Middle frontal gyrus (tissue), 1 donor: ENCODE data around the gene NAV2.

Experiments
- DNase-seq: peaks from one replicate; pipeline ENCODE4 v3.0.0-alpha.2; 2015; ENCODE audit warnings: low spot score; ENCODE audit errors: extremely low spot score

Gene NAV2

GRCh38 chr11:19970944-19971343 is 258.3 kb downstream of the NAV2 start:
- no peak for DNase-seq

GRCh38 chr11:19972091-19972490 is 259.5 kb downstream of the NAV2 start:
- no peak for DNase-seq

- no peak for DNase-seq
Measured at GRCh38 chr11:19972651-19973050, 260.0 kb downstream of the NAV2 start.

GRCh38 chr11:19973136-19973635 is 260.5 kb downstream of the NAV2 start:
- no peak for DNase-seq

GRCh38 chr11:19974886-19975285 is 262.2 kb downstream of the NAV2 start:
- no peak for DNase-seq

GRCh38 chr11:19975414-19975990 is 262.9 kb downstream of the NAV2 start:
- DNase-seq, result no peak

GRCh38 chr11:19976281-19976941 is 263.8 kb downstream of the NAV2 start:
- no peak for DNase-seq

- no peak for DNase-seq
Measured at GRCh38 chr11:19977941-19978340, 265.3 kb downstream of the NAV2 start.

- no peak for DNase-seq
Measured at GRCh38 chr11:19978668-19979518, 266.3 kb downstream of the NAV2 start.

GRCh38 chr11:19979519-19979845 is 266.8 kb downstream of the NAV2 start:
- DNase-seq, result no peak

- no peak for DNase-seq
Measured at GRCh38 chr11:19980388-19980787, 267.8 kb downstream of the NAV2 start.

- no peak for DNase-seq
Measured at GRCh38 chr11:19980957-19981669, 268.5 kb downstream of the NAV2 start.

- DNase-seq, result no peak
Measured at GRCh38 chr11:19982774-19983495, 270.3 kb downstream of the NAV2 start.

- DNase-seq, result no peak
Measured at GRCh38 chr11:19984048-19984742, 271.6 kb downstream of the NAV2 start.

- no peak for DNase-seq
Measured at GRCh38 chr11:19985111-19985510, 272.5 kb downstream of the NAV2 start.

- DNase-seq, result no peak
Measured at GRCh38 chr11:19987331-19987801, 274.7 kb downstream of the NAV2 start.

- no peak for DNase-seq
Measured at GRCh38 chr11:19988598-19988997, 276.0 kb downstream of the NAV2 start.

- DNase-seq, result no peak
Measured at GRCh38 chr11:19989191-19989590, 276.6 kb downstream of the NAV2 start.

GRCh38 chr11:19992162-19992561 is 279.5 kb downstream of the NAV2 start:
- no peak for DNase-seq

GRCh38 chr11:19992998-19993397 is 280.4 kb downstream of the NAV2 start:
- DNase-seq, result no peak
